Measurements from ENCODE around the gene GCNA. TPM values are rescaled to one million over a fixed set of nuclear protein-coding genes. Genes with fewer than 3 reads are reported as not detected.
"Not testable (repeated sequence)": the region's sequence is repeated elsewhere in the genome, so short reads cannot be mapped to it uniquely, and the experiment has no call there.

The GCNA gene
- total RNA-seq, 2 donors from 2014 or later = 5.1 to 5.4 TPM

DNA sequence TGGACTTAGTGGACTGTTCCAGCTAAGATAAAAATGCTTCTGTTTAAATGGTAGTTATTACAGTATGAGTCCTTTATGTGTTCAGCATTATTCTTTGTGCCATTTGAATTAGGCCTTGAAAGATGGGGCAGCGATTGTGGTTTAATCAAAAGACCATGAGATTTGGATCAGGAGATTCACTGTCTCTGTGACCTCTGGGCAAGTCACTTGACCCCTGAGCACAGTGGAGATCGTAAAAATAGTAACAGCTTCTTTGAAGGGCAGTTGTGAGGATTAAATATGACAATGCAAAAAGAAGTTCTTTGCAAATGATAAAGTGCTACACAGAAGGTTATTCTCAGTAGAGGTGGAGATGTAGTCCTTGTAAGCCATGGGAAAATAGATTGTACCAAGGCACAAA, 29.3 kb downstream of the GCNA start:
- Histone ChIP-seq H3K4me1 (ENCODE audit: control insufficient read depth in 1 of 2, low read depth in 2 of 2) (no peaks in the 10 kb centered on the region), H3K27me3 (replicated peaks; ENCODE audit: insufficient read depth) (no peaks in the 10 kb centered on the region), H3K9me3 (no peaks in the 10 kb centered on the region), H3K4me3 (no peak overlapping the region), H3K36me3 (peaks cover 24% of the 10 kb centered on the region), H3K27ac (no peak overlapping the region)
- DNase-seq (ENCODE audit: low spot score) (no peak), ATAC-seq (ENCODE audit: insufficient number of reproducible peaks, low FRiP score, low read depth) (no peak)
- no peak for TF ChIP-seq CTCF (IDR thresholded peaks at IDR 0.05)

- no peak for ATAC-seq (ENCODE audit: insufficient number of reproducible peaks, low FRiP score, low read depth)
- no peak for DNase-seq (ENCODE audit: low spot score)
- no peaks in the 10 kb centered on the region for H3K27me3 ChIP-seq (replicated peaks; ENCODE audit: insufficient read depth)
- H3K9me3 ChIP-seq = no peaks in the 10 kb centered on the region
- no peaks in the 10 kb centered on the region for H3K4me1 ChIP-seq (ENCODE audit: control insufficient read depth in 1 of 2, low read depth in 2 of 2)
- TF ChIP-seq CTCF (IDR thresholded peaks at IDR 0.05) = no peak
- H3K4me3 ChIP-seq = no peak overlapping the region
- no peak overlapping the region for H3K27ac ChIP-seq
- H3K36me3 ChIP-seq = peaks cover 24% of the 10 kb centered on the region
Measured at GRCh38 chrX:71609095-71609750, 31.0 kb downstream of the GCNA start.

DNA sequence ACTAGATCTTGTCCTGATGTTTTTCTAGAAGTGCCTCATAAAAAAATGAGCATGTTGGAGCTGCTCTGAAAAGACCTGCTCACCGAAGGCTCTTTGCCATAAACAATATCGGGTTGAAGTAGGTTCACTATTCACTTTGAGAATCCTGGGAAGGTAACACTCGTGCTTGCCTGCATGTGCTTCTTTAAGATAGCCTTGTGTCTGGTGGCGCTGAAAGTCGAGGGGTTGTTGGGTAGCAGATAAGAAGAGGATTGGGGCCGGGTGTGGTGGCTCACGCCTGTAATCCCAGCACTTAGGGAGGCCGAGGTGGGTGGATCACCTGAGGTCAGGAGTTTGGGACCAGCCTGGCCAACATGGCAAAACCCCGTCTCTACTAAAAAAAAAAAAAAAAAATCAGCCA, 33.5 kb downstream of the GCNA start:
- not testable (repeated sequence) for H3K9me3 ChIP-seq; H3K4me3 ChIP-seq; ATAC-seq (ENCODE audit: insufficient number of reproducible peaks, low FRiP score, low read depth); DNase-seq (ENCODE audit: low spot score); H3K27me3 ChIP-seq (replicated peaks; ENCODE audit: insufficient read depth); H3K27ac ChIP-seq; H3K4me1 ChIP-seq (ENCODE audit: control insufficient read depth in 1 of 2, low read depth in 2 of 2)
- H3K36me3 ChIP-seq = peaks cover 14% of the 10 kb centered on the region

DNA sequence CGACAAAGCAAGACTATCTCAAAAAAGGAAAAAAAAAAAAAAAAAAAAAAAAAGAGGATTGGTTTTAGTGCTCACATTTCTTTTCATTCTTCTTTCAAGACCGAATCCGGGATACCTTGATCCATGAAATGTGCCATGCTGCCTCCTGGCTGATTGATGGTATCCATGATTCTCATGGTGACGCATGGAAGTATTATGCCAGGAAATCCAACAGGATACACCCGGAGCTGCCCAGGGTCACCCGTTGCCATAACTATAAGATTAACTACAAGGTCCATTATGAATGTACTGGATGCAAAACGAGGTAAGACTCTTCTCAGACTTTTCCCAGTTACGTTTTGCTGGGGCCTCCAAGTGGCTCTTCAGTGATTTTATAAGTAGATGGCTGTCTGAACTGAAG, 34.0 kb downstream of the GCNA start:
- H3K9me3 ChIP-seq = no peaks in the 10 kb centered on the region
- H3K4me3 ChIP-seq = no peak overlapping the region
- H3K27ac ChIP-seq = no peak overlapping the region
- TF ChIP-seq CTCF (IDR thresholded peaks at IDR 0.05) = no peak
- H3K27me3 ChIP-seq (replicated peaks; ENCODE audit: insufficient read depth) = no peaks in the 10 kb centered on the region
- DNase-seq (ENCODE audit: low spot score) (no peak), ATAC-seq (ENCODE audit: insufficient number of reproducible peaks, low FRiP score, low read depth) (no peak)
- no peaks in the 10 kb centered on the region for H3K4me1 ChIP-seq (ENCODE audit: control insufficient read depth in 1 of 2, low read depth in 2 of 2)
- peaks cover 14% of the 10 kb centered on the region for H3K36me3 ChIP-seq

GRCh38 chrX:71615056-71615455, 36.8 kb downstream of the GCNA start:
- DNase-seq (ENCODE audit: low spot score) = no peak
- H3K27me3 ChIP-seq (replicated peaks; ENCODE audit: insufficient read depth) = no peaks in the 10 kb centered on the region
- H3K9me3 ChIP-seq = no peaks in the 10 kb centered on the region
- TF ChIP-seq CTCF (IDR thresholded peaks at IDR 0.05) = no peak
- H3K36me3 ChIP-seq = peaks cover 2% of the 10 kb centered on the region
- ATAC-seq (ENCODE audit: insufficient number of reproducible peaks, low FRiP score, low read depth) = no peak
- no peak overlapping the region for H3K4me3 ChIP-seq
- no peaks in the 10 kb centered on the region for H3K4me1 ChIP-seq (ENCODE audit: control insufficient read depth in 1 of 2, low read depth in 2 of 2)
- no peak overlapping the region for H3K27ac ChIP-seq

DNA sequence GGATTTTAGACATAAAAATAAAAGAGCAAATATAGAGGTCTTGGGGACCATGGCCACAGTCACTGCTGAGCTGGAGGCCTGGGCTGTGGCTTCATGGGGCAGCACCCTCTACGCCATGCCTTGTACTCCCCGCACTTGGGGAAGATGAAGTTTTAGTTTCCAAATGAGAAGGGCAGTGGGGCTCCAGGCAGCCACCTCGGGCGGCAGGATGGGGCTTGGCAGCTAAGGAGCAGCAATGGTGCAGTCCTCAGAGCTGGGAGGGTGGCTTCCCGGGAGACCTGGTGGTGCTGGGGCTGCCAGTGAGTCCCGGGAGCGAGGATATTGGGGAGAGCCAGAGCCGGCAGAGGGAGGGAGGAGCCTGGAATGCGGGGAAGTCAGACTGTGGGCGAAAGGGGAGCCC, 37.7 kb downstream of the GCNA start:
- Histone ChIP-seq H3K4me1 (ENCODE audit: control insufficient read depth in 1 of 2, low read depth in 2 of 2) (no peaks in the 10 kb centered on the region), H3K4me3 (no peak overlapping the region), H3K27ac (no peak overlapping the region), H3K36me3 (no peaks in the 10 kb centered on the region), H3K27me3 (replicated peaks; ENCODE audit: insufficient read depth) (no peaks in the 10 kb centered on the region), H3K9me3 (no peaks in the 10 kb centered on the region)
- DNase-seq (ENCODE audit: low spot score) (no peak), ATAC-seq (ENCODE audit: insufficient number of reproducible peaks, low FRiP score, low read depth) (no peak)
- TF ChIP-seq CTCF (IDR thresholded peaks at IDR 0.05) = no peak

Measured in thoracic aorta (tissue), 2 donors.